Testis (tissue), 5 donors: ENCODE results near the gene MAPK9. TPM values are rescaled to one million over a fixed set of nuclear protein-coding genes. Genes with fewer than 3 reads are reported as not detected.

Experiments
- DNase-seq: peaks from one replicate; pipeline ENCODE4 v3.0.0-alpha.2; 2019
- H3K27ac ChIP-seq, 2 donors: fragments of 200-600 bp; sonication (generic); one replicate each; pipeline ENCODE4 v1.5.1; 2019
- H3K27me3 ChIP-seq: fragments of 200-600 bp; sonication (generic); one replicate; pipeline ENCODE4 v1.5.1; 2019
- H3K36me3 ChIP-seq: fragments of 200-600 bp; sonication (generic); one replicate; pipeline ENCODE4 v1.5.1; 2017; ENCODE audit warnings: low read depth; ENCODE audit errors: missing control alignments
- H3K4me1 ChIP-seq: fragments of 200-600 bp; sonication (generic); one replicate; pipeline ENCODE4 v1.5.1; 2019
- H3K4me3 ChIP-seq, 2 donors: fragments of 200-600 bp; sonication (generic); one replicate each; pipeline ENCODE4 v1.5.1; 2017 to 2019
- H3K9me3 ChIP-seq: fragments of 200-600 bp; sonication (generic); one replicate; pipeline ENCODE4 v1.5.1; 2017
- POLR2A ChIP-seq: fragments of 450-650 bp; IDR thresholded peaks from one replicate; pipeline ENCODE4 v1.6.1; 2017; ENCODE audit warnings: antibody characterized with exemption, mild to moderate bottlenecking, moderate library complexity
- WGBS, 2 donors: methylation state at CpG; one replicate each; pipeline ENCODE4 v1.1.5; 2018; 5-methylcytosine and 5-hydroxymethylcytosine counted together
- intact Hi-C: fragments of 100-400 bp; cut with DNase I; formaldehyde crosslinking; loops from one replicate; pipeline ENCODE4 v1.15.1; 2023; ENCODE audit warnings: low total_unique reads
- long read RNA-seq, 2 donors: transcript quantifications; one replicate each; lab custom pipeline, GENCODE V29; 2026
- polyA plus RNA-seq: library from polyadenylated mRNA; stranded (reverse); fragments of 350-450 nt; fragmentation: Illumina TruSeq; extraction: RNeasy Lipid Tissue Mini Kit (QIAGEN cat#74804); gene quantifications from one replicate; pipeline ENCODE4 v1.2.3, GENCODE V29; 2014; ENCODE audit warnings: low read depth, low replicate concordance; ENCODE audit not compliant: insufficient read depth
- total RNA-seq, 2 donors: library from RNA; depleted of rRNA; stranded (reverse); fragments of >200 nt; gene quantifications; one replicate each; pipeline ENCODE4 v1.2.3, GENCODE V29; 2016
- TF ChIP-seq, protein P1 (sequence below), 3 experiments: fragments of 450-650 bp in 2 of 3; fragments of 200-600 bp in 1 of 3; sonication (generic) in 1 of 3; IDR thresholded peaks; one replicate each; pipeline ENCODE4 v1.5.1; 2016 to 2019; ENCODE audit warnings: antibody characterized with exemption in 3 of 3, mild to moderate bottlenecking in 2 of 3, moderate library complexity in 1 of 3

Gene MAPK9
- total RNA-seq (10 to 100 TPM; 54.3 to 57.0 TPM), polyA plus RNA-seq (34.9 TPM)
- long read RNA-seq, donor 1, full-length matches to known transcripts = 5 of 5 reads
- long read RNA-seq, donor 1, partial matches to known transcripts = 0 of 5 reads
- long read RNA-seq, donor 1, other reads (novel, unspliced or antisense) = 0 of 5 reads
- long read RNA-seq, donor 2, full-length matches to known transcripts = 4 of 4 reads
- long read RNA-seq, donor 2, partial matches to known transcripts = 0 of 4 reads
- long read RNA-seq, donor 2, other reads (novel, unspliced or antisense) = 0 of 4 reads

DNA sequence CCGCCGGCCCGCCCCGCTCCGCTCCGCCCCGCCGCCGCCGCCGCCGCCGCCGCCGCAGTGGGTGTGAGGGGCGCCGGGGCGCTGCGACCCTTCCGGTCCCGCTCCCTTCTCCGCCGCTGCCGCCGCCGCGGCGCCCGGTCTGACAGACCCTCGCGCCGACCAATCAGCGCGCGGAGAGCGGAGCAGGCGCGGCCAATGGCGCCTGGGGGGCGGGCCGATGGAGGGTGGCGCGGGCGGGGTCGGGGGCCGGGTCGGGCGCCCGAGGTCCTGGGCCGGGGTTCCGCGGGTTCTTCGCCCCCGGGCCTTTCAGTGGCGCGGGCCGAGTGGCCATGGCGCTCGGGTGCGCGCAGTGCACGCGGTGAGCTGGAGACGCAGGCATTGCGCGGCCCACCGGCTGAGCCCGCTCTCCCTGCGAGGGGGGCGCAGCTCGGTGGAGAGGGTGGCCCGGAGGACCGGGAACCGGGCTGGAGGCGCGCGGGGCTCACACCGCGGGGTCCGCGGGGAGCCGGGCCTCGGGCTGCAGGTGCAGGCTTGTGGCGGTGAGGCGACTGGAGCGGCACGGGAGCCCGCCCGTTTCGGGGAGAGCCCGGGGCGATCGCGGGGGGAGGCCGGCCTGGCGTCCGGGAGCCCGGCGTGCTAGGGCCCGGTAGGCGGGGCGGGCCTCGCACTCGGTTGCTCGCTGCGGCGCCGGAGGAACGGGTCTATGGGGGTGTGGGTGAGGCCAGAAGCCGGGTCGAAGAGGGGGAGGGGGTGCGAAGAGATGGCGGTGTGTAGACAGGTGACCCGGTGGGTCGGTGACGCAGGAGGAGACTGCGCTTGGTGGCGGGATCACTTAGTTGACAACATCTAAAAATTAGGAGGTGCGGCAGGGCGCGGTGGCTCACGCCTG lies at the start of gene MAPK9:
Gene MAPK9, minus strand, starts transcription at position 141 of the 889 bp plus-strand sequence. CDS start 11,522 bp downstream, outside the sequence.
- WGBS, 2 donors = 0 to 2% methylated on average over 56 to 62 of the region's 122 CpGs
- no peaks in the 10 kb centered on the region for H3K9me3 ChIP-seq

DNA sequence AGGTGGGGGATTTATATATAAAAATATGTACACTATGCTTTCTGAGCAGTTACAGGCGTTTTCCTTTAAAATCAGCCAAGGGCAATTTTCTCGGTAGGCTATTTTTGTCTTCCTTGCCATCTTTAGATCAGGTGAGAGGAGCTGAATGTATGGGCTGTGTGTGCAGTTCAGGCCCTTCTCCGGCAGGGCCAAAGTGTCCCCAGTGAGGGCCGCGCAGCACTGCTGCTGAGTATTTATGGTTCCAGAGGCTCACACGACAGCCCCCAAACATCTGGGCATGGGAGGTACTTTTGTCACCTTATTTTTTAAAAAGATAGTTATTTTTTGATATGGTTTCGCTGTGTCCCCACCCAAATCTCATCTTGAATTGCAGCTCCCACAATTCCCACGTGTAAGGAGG lies 49.7 kb upstream of the MAPK9 start:
- DNase-seq = no peak
- Histone ChIP-seq H3K9me3 (no peaks in the 10 kb centered on the region), H3K36me3 (no peaks in the 10 kb centered on the region), H3K4me1 (peaks cover 5% of the 10 kb centered on the region), H3K27ac (no peak overlapping the region), H3K27me3 (no peaks in the 10 kb centered on the region), H3K4me3 (no peak overlapping the region)
- no peak for TF ChIP-seq POLR2A
- TF ChIP-seq, protein P1, sequence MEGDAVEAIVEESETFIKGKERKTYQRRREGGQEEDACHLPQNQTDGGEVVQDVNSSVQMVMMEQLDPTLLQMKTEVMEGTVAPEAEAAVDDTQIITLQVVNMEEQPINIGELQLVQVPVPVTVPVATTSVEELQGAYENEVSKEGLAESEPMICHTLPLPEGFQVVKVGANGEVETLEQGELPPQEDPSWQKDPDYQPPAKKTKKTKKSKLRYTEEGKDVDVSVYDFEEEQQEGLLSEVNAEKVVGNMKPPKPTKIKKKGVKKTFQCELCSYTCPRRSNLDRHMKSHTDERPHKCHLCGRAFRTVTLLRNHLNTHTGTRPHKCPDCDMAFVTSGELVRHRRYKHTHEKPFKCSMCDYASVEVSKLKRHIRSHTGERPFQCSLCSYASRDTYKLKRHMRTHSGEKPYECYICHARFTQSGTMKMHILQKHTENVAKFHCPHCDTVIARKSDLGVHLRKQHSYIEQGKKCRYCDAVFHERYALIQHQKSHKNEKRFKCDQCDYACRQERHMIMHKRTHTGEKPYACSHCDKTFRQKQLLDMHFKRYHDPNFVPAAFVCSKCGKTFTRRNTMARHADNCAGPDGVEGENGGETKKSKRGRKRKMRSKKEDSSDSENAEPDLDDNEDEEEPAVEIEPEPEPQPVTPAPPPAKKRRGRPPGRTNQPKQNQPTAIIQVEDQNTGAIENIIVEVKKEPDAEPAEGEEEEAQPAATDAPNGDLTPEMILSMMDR (IDR thresholded peaks at IDR 0.05) = no peak
- intact Hi-C loops = no loop called here
- WGBS, 2 donors = 89 to 93% methylated on average over 8 of the region's 8 CpGs

More for the DNA sequence above, at the start of gene MAPK9:
- H3K4me3 ChIP-seq = peak within 1 kb of the TSS; percentile 87 to 91
- peaks cover 26% of the 10 kb centered on the region for H3K4me1 ChIP-seq
- no peaks in the 10 kb centered on the region for H3K27me3 ChIP-seq
- peak; percentile 91 for DNase-seq
- H3K27ac ChIP-seq = peak within 1 kb of the TSS; percentile 82 to 86
- H3K36me3 ChIP-seq = no peaks in the 10 kb centered on the region
- no peak for TF ChIP-seq POLR2A
- TF ChIP-seq, protein P1 (IDR thresholded peaks at IDR 0.05) = no peak
- intact Hi-C loops = no loop called here

DNA sequence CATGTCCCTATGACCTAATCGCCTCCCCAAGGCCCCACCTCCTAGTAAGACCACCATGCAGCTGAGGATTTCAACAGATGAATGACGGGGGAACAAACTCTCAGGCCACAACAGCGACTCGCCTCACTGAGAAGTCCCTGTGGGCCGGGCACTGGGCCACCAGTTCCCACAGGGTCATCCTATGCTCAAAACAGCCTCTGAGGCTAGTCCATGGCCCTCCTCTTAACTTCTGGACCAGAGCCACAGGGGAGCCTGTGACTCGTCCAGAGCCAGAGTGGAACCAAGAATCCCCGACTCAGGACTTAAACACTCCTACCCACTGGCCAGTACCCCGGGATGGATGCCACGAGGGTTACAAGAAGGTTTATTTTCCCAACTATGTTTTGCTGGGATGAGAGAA lies 49.0 kb upstream of the MAPK9 start:
- 86 to 93% methylated on average over 8 to 9 of the region's 9 CpGs for WGBS, 2 donors
- Histone ChIP-seq H3K27ac (no peak overlapping the region), H3K36me3 (no peaks in the 10 kb centered on the region), H3K4me3 (no peak overlapping the region), H3K9me3 (no peaks in the 10 kb centered on the region), H3K4me1 (peaks cover 5% of the 10 kb centered on the region), H3K27me3 (no peaks in the 10 kb centered on the region)
- intact Hi-C loops = no loop called here
- TF ChIP-seq, protein P1 (IDR thresholded peaks at IDR 0.05) = no peak
- TF ChIP-seq POLR2A = no peak
- DNase-seq = no peak

DNA sequence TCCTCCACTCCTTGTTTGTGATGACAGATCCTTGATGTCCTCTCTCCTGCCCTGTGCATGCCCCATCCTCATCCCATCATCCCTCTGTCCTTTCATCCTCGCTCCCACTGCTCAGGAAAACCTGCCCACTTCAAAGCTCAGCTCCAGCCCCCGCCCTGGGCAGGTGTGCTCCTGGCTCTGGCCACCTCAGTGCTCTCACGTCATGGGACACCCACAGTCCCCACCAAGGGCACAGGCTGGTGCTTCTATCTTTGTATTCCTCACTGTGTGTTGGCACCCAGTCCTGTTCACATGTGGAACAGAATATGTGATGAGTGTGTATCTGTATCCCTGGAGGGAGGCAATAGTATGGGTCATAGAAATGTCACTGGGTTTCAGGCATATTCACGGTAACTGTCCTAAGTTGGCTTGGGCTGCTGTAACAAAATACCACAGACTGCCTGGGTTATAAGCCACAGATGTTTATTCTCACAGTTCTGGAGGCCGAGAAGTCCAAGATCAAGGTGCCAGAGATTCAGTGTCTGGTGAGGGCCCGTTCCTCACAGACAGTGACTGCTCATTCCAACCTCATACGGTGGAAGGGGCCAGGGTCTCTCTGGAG lies 47.8 kb upstream of the MAPK9 start:
- H3K4me3 ChIP-seq = no peak overlapping the region
- 81 to 89% methylated on average over 7 of the region's 7 CpGs for WGBS, 2 donors
- H3K9me3 ChIP-seq = no peaks in the 10 kb centered on the region
- intact Hi-C loops = no loop called here
- DNase-seq = no peak
- no peak overlapping the region for H3K27ac ChIP-seq
- TF ChIP-seq, protein P1 (IDR thresholded peaks at IDR 0.05) = no peak
- TF ChIP-seq POLR2A = no peak
- peaks cover 5% of the 10 kb centered on the region for H3K4me1 ChIP-seq
- H3K27me3 ChIP-seq = no peaks in the 10 kb centered on the region
- H3K36me3 ChIP-seq = no peaks in the 10 kb centered on the region
